K562 (cell line): ENCODE data around the gene DMRT2. TPM values are rescaled to one million over a fixed set of nuclear protein-coding genes. Genes with fewer than 3 reads are reported as not detected.

Experiments used
- ATAC-seq: fragments of 200-7000 bp; cut with Tn5 transposase; 3 replicates; pipeline ENCODE4 v1.9.1; 2020; ENCODE audit warnings: moderate library complexity
- BruUV-seq: library from RNA; stranded (reverse); fragments of 400-500 nt; replicated peaks from 2 replicates; lab custom pipeline; 2021; lab: Mats Ljungman, UMichigan
- CTCF ChIA-PET: fragments of 300-600 bp; formaldehyde crosslinking; extraction: SDS; loops from one replicate; lab custom pipeline; 2021; ENCODE audit warnings: low intra/inter-chr PET ratio; lab: Yijun Ruan, JAX
- POLR2A ChIA-PET: fragments of 300-600, 350-650 bp; sonication (Branson Sonifier 250); formaldehyde crosslinking; extraction: SDS; loops from one replicate; lab custom pipeline; 2021; ENCODE audit warnings: antibody characterized with exemption, inconsistent platforms; lab: Yijun Ruan, JAX
- DNase-seq, 4 experiments: peaks; one replicate each; pipeline versions ENCODE4 v3.0.0 to v3.0.0-alpha.2; 2011 to 2018; ENCODE audit warnings: low spot score in 3 of 4, mixed read lengths in 3 of 4; ENCODE audit errors: extremely low read depth in 1 of 4
- FAIRE-seq: peaks from 2 replicates; lab custom pipeline; 2011; peaks lifted over from hg19 to GRCh38; lab: Jason Lieb, UNC
- H2AFZ ChIP-seq: 2 replicates; pipeline ENCODE4 v1.6.0; 2011; ENCODE audit warnings: low read depth, low read length, control low read depth, inconsistent platforms
- H3K27ac ChIP-seq: fragments of 200-600 bp; 3 replicates; pipeline ENCODE4 v1.8.0; 2011; ENCODE audit warnings: low read depth, mild to moderate bottlenecking, control low read depth, inconsistent platforms, low read length, moderate library complexity, mixed read lengths; ENCODE audit errors: extremely low read depth
- H3K27me3 ChIP-seq, 2 experiments: fragments of 300-600 bp in 1 of 2; 2 replicates in 1 of 2; 3 replicates in 1 of 2; pipeline versions ENCODE4 v1.6.0 to v1.8.0; 2011; ENCODE audit warnings: inconsistent platforms in 2 of 2, low read length in 2 of 2, mild to moderate bottlenecking in 1 of 2, mixed read lengths in 1 of 2, moderate library complexity in 1 of 2; ENCODE audit not compliant: control insufficient read depth in 2 of 2, insufficient read depth in 2 of 2
- H3K36me3 ChIP-seq: fragments of 300-600 bp; 3 replicates; pipeline ENCODE4 v1.8.0; 2011; ENCODE audit warnings: mild to moderate bottlenecking, low read length, inconsistent platforms; ENCODE audit not compliant: control insufficient read depth, insufficient read depth
- H3K4me1 ChIP-seq, 2 experiments: fragments of 200-600 bp in 1 of 2; replicated peaks in 1 of 2; 2 replicates in 1 of 2; 3 replicates in 1 of 2; pipeline versions ENCODE4 v1.5.1 to v1.8.0; 2011; ENCODE audit warnings: inconsistent platforms in 2 of 2, low read length in 2 of 2, mild to moderate bottlenecking in 1 of 2, mixed read lengths in 1 of 2, moderate library complexity in 1 of 2; ENCODE audit not compliant: control insufficient read depth in 2 of 2, insufficient read depth in 2 of 2
- H3K4me2 ChIP-seq: 2 replicates; pipeline ENCODE4 v1.6.1; 2011; ENCODE audit warnings: low read length, control low read depth, inconsistent platforms, mixed read lengths; ENCODE audit not compliant: insufficient read depth
- H3K4me3 ChIP-seq: fragments of 200-600 bp; sonication (generic), shearing (Covaris generic); 2 replicates; pipeline ENCODE4 v1.5.1; 2016; ENCODE audit warnings: control low read depth, inconsistent platforms
- H3K79me2 ChIP-seq: fragments of 200-600 bp; 3 replicates; pipeline ENCODE4 v1.8.0; 2011; ENCODE audit warnings: low read length, inconsistent platforms; ENCODE audit not compliant: control insufficient read depth, insufficient read depth
- H3K9ac ChIP-seq, 2 experiments: 2 replicates each; pipeline versions ENCODE4 v1.6.0 to v1.6.1; 2011; ENCODE audit warnings: low read depth in 2 of 2, low read length in 2 of 2, control low read depth in 1 of 2, inconsistent platforms in 1 of 2, mild to moderate bottlenecking in 1 of 2, mixed read lengths in 1 of 2; ENCODE audit not compliant: insufficient read depth in 1 of 2
- H3K9me1 ChIP-seq: one replicate; pipeline ENCODE4 v1.6.0; 2011; ENCODE audit warnings: inconsistent platforms, mild to moderate bottlenecking, low read length, moderate library complexity; ENCODE audit not compliant: control insufficient read depth, insufficient read depth
- H3K9me3 ChIP-seq: replicated peaks from 2 replicates; pipeline ENCODE4 v1.5.1; 2011; ENCODE audit warnings: low read depth, low read length, inconsistent platforms; ENCODE audit not compliant: control insufficient read depth, insufficient read depth
- H4K20me1 ChIP-seq: replicated peaks from 2 replicates; pipeline ENCODE4 v1.6.1; 2011; ENCODE audit warnings: low read length, inconsistent platforms, mixed read lengths; ENCODE audit not compliant: control insufficient read depth, insufficient read depth
- BRD9 ChIP-seq: fragments of 450-650 bp; IDR thresholded peaks from 2 replicates; pipeline ENCODE4 v1.6.1; 2018; ENCODE audit warnings: low read depth; ENCODE audit not compliant: partially characterized antibody
- CBX2 ChIP-seq: fragments of 200-600 bp; sonication (generic); IDR thresholded peaks from one replicate; pipeline ENCODE4 v1.6.1; 2012; ENCODE audit warnings: mild to moderate bottlenecking, low read length, inconsistent platforms; ENCODE audit not compliant: insufficient read depth, poor library complexity, severe bottlenecking
- FOS ChIP-seq: IDR thresholded peaks from 3 replicates; pipeline ENCODE4 v1.6.1; 2011; ENCODE audit not compliant: insufficient read length; ENCODE audit errors: extremely low read depth
- ILF3 ChIP-seq: fragments of 450-650 bp; IDR thresholded peaks from 2 replicates; pipeline ENCODE4 v1.6.1; 2018; ENCODE audit warnings: antibody characterized with exemption, mild to moderate bottlenecking, moderate library complexity, borderline replicate concordance
- MBD2 ChIP-seq: sonication (generic); IDR thresholded peaks from 2 replicates; pipeline ENCODE4 v1.6.1; 2016; ENCODE audit warnings: low read depth, borderline replicate concordance
- PPARD ChIP-seq: fragments of 250-450 bp; sonication (Bioruptor Pico); IDR thresholded peaks from 2 replicates; pipeline ENCODE4 v1.8.0; 2022; ENCODE audit warnings: inconsistent platforms, mild to moderate bottlenecking, moderate library complexity
- SP2 ChIP-seq: IDR thresholded peaks from 2 replicates; pipeline ENCODE4 v1.6.1; 2011; ENCODE audit warnings: mild to moderate bottlenecking, low read depth, low read length, moderate library complexity; ENCODE audit not compliant: poor library complexity, severe bottlenecking; ENCODE audit errors: extremely low read depth
- STAG1 ChIP-seq: sonication (generic); formaldehyde crosslinking; IDR thresholded peaks from 2 replicates; pipeline ENCODE4 v1.5.0; 2020; ENCODE audit warnings: missing genetic modification reagents, borderline replicate concordance
- TOE1 ChIP-seq, 2 experiments: fragments of 450-650 bp in 1 of 2; sonication (generic) in 1 of 2; formaldehyde crosslinking in 1 of 2; IDR thresholded peaks; 2 replicates each; pipeline versions ENCODE4 v1.7.1 to v1.8.0; 2016 to 2022; ENCODE audit warnings: borderline replicate concordance in 2 of 2, mild to moderate bottlenecking in 2 of 2, antibody characterized with exemption in 1 of 2, inconsistent platforms in 1 of 2, low read depth in 1 of 2, missing genetic modification reagents in 1 of 2, moderate library complexity in 1 of 2
- ZNF407 ChIP-seq: fragments of 450-650 bp; IDR thresholded peaks from 2 replicates; pipeline ENCODE4 v1.6.1; 2016; ENCODE audit warnings: low read depth
- WGBS: fragments of 100-300 bp; shearing (Covaris generic); methylation state at CpG from one replicate; pipeline ENCODE4 v1.1.6; 2016; ENCODE audit warnings: low coverage, mixed read lengths; ENCODE audit not compliant: insufficient coverage; ENCODE audit errors: missing lambda C conversion rate; 5-methylcytosine and 5-hydroxymethylcytosine counted together
- in situ Hi-C: fragments of 300-500 bp; cut with MboI; formaldehyde crosslinking; loops from 4 replicates; pipeline ENCODE4 v1.15.0; 2018; ENCODE audit warnings: inconsistent platforms, mixed read lengths
- intact Hi-C: fragments of 100-400 bp; cut with micrococcal nuclease; formaldehyde crosslinking; loops from 2 replicates; pipeline ENCODE4 v1.14.2; 2022
- polyA plus RNA-seq, 8 experiments: library from polyadenylated mRNA; depleted of rRNA in 4 of 8; stranded (reverse) in 5 of 8; unstranded in 3 of 8; fragments of >200 nt; fragmentation: Nextera tagmentation in 2 of 8; fragmentation: Illumina TruSeq in 1 of 8; extraction: Ambion mirVana in 2 of 8; extraction: Trizol in 1 of 8; gene quantifications; 2 replicates each; pipeline versions ENCODE4 v1.2.1 to v1.2.3, GENCODE V29; 2011 to 2014; ENCODE audit warnings: inconsistent platforms in 1 of 8, missing spikeins in 1 of 8
- total RNA-seq, 7 experiments: library from RNA; depleted of rRNA in 6 of 7; stranded (reverse); fragments of >200 nt in 6 of 7; fragmentation: Illumina TruSeq in 2 of 7; extraction: Trizol in 2 of 7; gene quantifications; 2 replicates each; pipeline versions ENCODE4 v1.2.1 to v1.2.3, GENCODE V29; 2011 to 2021; ENCODE audit warnings: low replicate concordance in 1 of 7

DMRT2 gene
- total and polyA plus RNA-seq, 9 of the 15 experiments (the other 6 are each of a cell fraction or from before 2014, with no cell fraction given), result not detected

GRCh38 chr9:1001838-1002237 is 48.3 kb upstream of the DMRT2 start:
- no peaks in the 10 kb centered on the region for H3K79me2 ChIP-seq
- 0% methylated on average over 4 of the region's 4 CpGs for WGBS
- ChIA-PET CTCF (no interaction called here), POLR2A (no interaction called here)
- intact Hi-C loops, result no loop called here
- H3K9me1 ChIP-seq, result no peaks in the 10 kb centered on the region
- no peaks in the 10 kb centered on the region for H4K20me1 ChIP-seq
- no peaks in the 10 kb centered on the region for H3K36me3 ChIP-seq
- no peak for ATAC-seq
- no peak overlapping the region for H2AFZ ChIP-seq
- no peak overlapping the region for H3K4me2 ChIP-seq
- no TSS peak for BruUV-seq
- in situ Hi-C loops, result no loop called here
- no peak overlapping the region for H3K4me3 ChIP-seq
- FAIRE-seq, result no peak
- no peak overlapping the region for H3K27ac ChIP-seq
- no peak overlapping the region for H3K9ac ChIP-seq
- TF ChIP-seq BRD9 (no peak), MBD2 (no peak), PPARD (CRISPR knock-in tag) (no peak), FOS (no peak), CBX2 (no peak), TOE1 (IDR thresholded peaks at IDR 0.05; ENCODE audit: borderline replicate concordance) (no peak), TOE1 (CRISPR knock-in tag; IDR thresholded peaks at IDR 0.05; ENCODE audit: borderline replicate concordance, low read depth) (no peak), ILF3 (no peak), SP2 (no peak), STAG1 (CRISPR knock-in tag) (no peak), ZNF407 (no peak)
- DNase-seq, result no peak
- H3K27me3 ChIP-seq, result no peaks in the 10 kb centered on the region
- no peaks in the 10 kb centered on the region for H3K4me1 ChIP-seq
- H3K9me3 ChIP-seq, result no peaks in the 10 kb centered on the region; the same call in 1 of the 2 replicates
